ENCODE results near the gene FEM1A. TPM values are rescaled to one million over a fixed set of nuclear protein-coding genes. Genes with fewer than 3 reads are reported as not detected.
A peak's percentile ranks its signal among the peaks of the same experiment; 100 is the strongest.

FEM1A gene
- total and polyA plus RNA-seq, 9 donors, result 3.6 to 11.4 (median 9.1) TPM

GRCh38 chr19:4759388-4760284 is 31.9 kb upstream of the FEM1A start:
- Histone ChIP-seq H3K27ac (no peak overlapping the region), H3K4me1 (ENCODE audit: insufficient read depth) (peaks cover 4% of the 10 kb centered on the region), H3K27me3 (no peaks in the 10 kb centered on the region), H3K4me3 (no peak overlapping the region), H3K9me3 (no peaks in the 10 kb centered on the region), H3K36me3 (no peaks in the 10 kb centered on the region)
- DNase-seq, result peak; percentile 74 to 92 (median 86)
- TF ChIP-seq CTCF (IDR thresholded peaks at IDR 0.05) (no peak), POLR2A (IDR thresholded peaks at IDR 0.05) (no peak), EP300 (IDR thresholded peaks at IDR 0.05) (no peak)
- WGBS, 3 donors, result 1 to 2% (median 1%) methylated on average over 42 to 53 of the region's 53 CpGs
- intact Hi-C loops (cut with DNase I), result no loop called here

GRCh38 chr19:4760285-4760650 is 31.3 kb upstream of the FEM1A start:
- TF ChIP-seq EP300 (IDR thresholded peaks at IDR 0.05), result no peak
- no peak for TF ChIP-seq CTCF (IDR thresholded peaks at IDR 0.05)
- no peak for TF ChIP-seq POLR2A (IDR thresholded peaks at IDR 0.05)
- H3K36me3 ChIP-seq, result no peaks in the 10 kb centered on the region
- DNase-seq, result no peak
- WGBS, 3 donors, result 22 to 31% (median 26%) methylated on average over 10 of the region's 10 CpGs
- no peak overlapping the region for H3K4me3 ChIP-seq
- no peak overlapping the region for H3K27ac ChIP-seq
- no peaks in the 10 kb centered on the region for H3K9me3 ChIP-seq
- peaks cover 4% of the 10 kb centered on the region for H3K4me1 ChIP-seq (ENCODE audit: insufficient read depth)
- H3K27me3 ChIP-seq, result no peaks in the 10 kb centered on the region
- intact Hi-C loops (cut with DNase I), result no loop called here

GRCh38 chr19:4763021-4763420 is 28.5 kb upstream of the FEM1A start:
- Histone ChIP-seq H3K27me3 (no peaks in the 10 kb centered on the region), H3K4me1 (ENCODE audit: insufficient read depth) (peaks cover 4% of the 10 kb centered on the region), H3K27ac (no peak overlapping the region), H3K36me3 (no peaks in the 10 kb centered on the region), H3K9me3 (no peaks in the 10 kb centered on the region), H3K4me3 (no peak overlapping the region)
- no peak for TF ChIP-seq POLR2A (IDR thresholded peaks at IDR 0.05)
- no peak for TF ChIP-seq EP300 (IDR thresholded peaks at IDR 0.05)
- TF ChIP-seq CTCF (IDR thresholded peaks at IDR 0.05), result no peak
- no peak for DNase-seq
- WGBS, 3 donors, result 78 to 81% (median 80%) methylated on average over 6 of the region's 6 CpGs
- intact Hi-C loops (cut with DNase I), result no loop called here

- H3K4me1 ChIP-seq (ENCODE audit: insufficient read depth), result peaks cover 4% of the 10 kb centered on the region
- no peaks in the 10 kb centered on the region for H3K27me3 ChIP-seq
- whole genome bisulfite sequencing, 3 donors, result 46 to 56% (median 46%) methylated on average over 5 of the region's 5 CpGs
- no peak overlapping the region for H3K4me3 ChIP-seq
- H3K36me3 ChIP-seq, result no peaks in the 10 kb centered on the region
- H3K9me3 ChIP-seq, result no peaks in the 10 kb centered on the region
- intact Hi-C loops (cut with DNase I), result no loop called here
- no peak for DNase-seq
- H3K27ac ChIP-seq, result no peak overlapping the region
- no peak for TF ChIP-seq EP300 (IDR thresholded peaks at IDR 0.05)
- TF ChIP-seq CTCF (IDR thresholded peaks at IDR 0.05), result no peak
- TF ChIP-seq POLR2A (IDR thresholded peaks at IDR 0.05), result no peak
Measured at GRCh38 chr19:4764393-4764660, 27.2 kb upstream of the FEM1A start.
